Uterus (tissue), 2 donors: ENCODE data around the gene KRT20.

Source experiments
- CTCF ChIP-seq, 4 experiments: fragments of 200-600 bp in 2 of 4; fragments of 450-650 bp in 2 of 4; sonication (generic) in 2 of 4; IDR thresholded peaks; one replicate each; pipeline ENCODE4 v1.5.1; 2016 to 2019; ENCODE audit warnings: antibody characterized with exemption in 4 of 4, mild to moderate bottlenecking in 2 of 4, moderate library complexity in 1 of 4
- POLR2A ChIP-seq, 2 donors: fragments of 450-650 bp; IDR thresholded peaks; one replicate each; pipeline ENCODE4 v1.6.1; 2016; ENCODE audit warnings: antibody characterized with exemption in 2 of 2, mild to moderate bottlenecking in 1 of 2, moderate library complexity in 1 of 2

GRCh38 chr17:40921026-40921425, 36.0 kb upstream of the KRT20 start:
- no peak for TF ChIP-seq CTCF (IDR thresholded peaks at IDR 0.05)
- no peak for TF ChIP-seq POLR2A (IDR thresholded peaks at IDR 0.05)
